Activated B cell treated with CpG ODN at 0.5 μM for 24 hours (primary cell): ENCODE results near the gene ADAMTS15. TPM values are rescaled to one million over a fixed set of nuclear protein-coding genes. Genes with fewer than 3 reads are reported as not detected.

Experiments used
- ATAC-seq: fragments of 200-7000 bp; cut with Tn5 transposase; one replicate; pipeline ENCODE4 v1.10.0; 2021; ENCODE audit warnings: low read depth, mild to moderate bottlenecking, moderate library complexity
- CTCF ChIA-PET: fragments of 350-600 bp; sonication (Branson Sonifier 250); formaldehyde crosslinking; loops from one replicate; lab custom pipeline; 2021; ENCODE audit warnings: antibody characterized with exemption; lab: Charles Lee
- POLR2A ChIA-PET: fragments of 350-600 bp; sonication (Branson Sonifier 250); formaldehyde crosslinking; loops from one replicate; lab custom pipeline; 2021; ENCODE audit warnings: antibody characterized with exemption; lab: Charles Lee
- DNase-seq: peaks from one replicate; pipeline ENCODE4 v3.0.0; 2022
- H3K27ac Mint-ChIP-seq: one replicate; pipeline ENCODE4 v1.8.0; 2020; ENCODE audit warnings: mixed read lengths
- H3K27me3 Mint-ChIP-seq: one replicate; pipeline ENCODE4 v1.8.0; 2021; ENCODE audit warnings: mixed read lengths
- H3K36me3 Mint-ChIP-seq: one replicate; pipeline ENCODE4 v1.8.0; 2021; ENCODE audit warnings: low read depth, mixed read lengths
- H3K4me1 Mint-ChIP-seq: one replicate; pipeline ENCODE4 v1.8.0; 2021; ENCODE audit warnings: mixed read lengths
- H3K4me3 Mint-ChIP-seq: one replicate; pipeline ENCODE4 v1.8.0; 2020; ENCODE audit warnings: mild to moderate bottlenecking, mixed read lengths
- H3K9me3 Mint-ChIP-seq: one replicate; pipeline ENCODE4 v1.8.0; 2020; ENCODE audit warnings: mixed read lengths
- intact Hi-C: fragments of 100-400 bp; cut with micrococcal nuclease; formaldehyde crosslinking; loops from one replicate; pipeline ENCODE4 v1.15.1; 2024
- total RNA-seq: library from RNA; stranded (reverse); gene quantifications from 2 replicates; pipeline ENCODE4 v1.2.3, GENCODE V29; 2022
- TF ChIP-seq, protein P1 (sequence below): fragments of 200-600 bp; IDR thresholded peaks from one replicate; pipeline ENCODE4 v1.8.0; 2022; ENCODE audit warnings: antibody characterized with exemption, mild to moderate bottlenecking

ADAMTS15 gene
- total RNA-seq, 1 donor from 2014 or later, result not detected

DNA sequence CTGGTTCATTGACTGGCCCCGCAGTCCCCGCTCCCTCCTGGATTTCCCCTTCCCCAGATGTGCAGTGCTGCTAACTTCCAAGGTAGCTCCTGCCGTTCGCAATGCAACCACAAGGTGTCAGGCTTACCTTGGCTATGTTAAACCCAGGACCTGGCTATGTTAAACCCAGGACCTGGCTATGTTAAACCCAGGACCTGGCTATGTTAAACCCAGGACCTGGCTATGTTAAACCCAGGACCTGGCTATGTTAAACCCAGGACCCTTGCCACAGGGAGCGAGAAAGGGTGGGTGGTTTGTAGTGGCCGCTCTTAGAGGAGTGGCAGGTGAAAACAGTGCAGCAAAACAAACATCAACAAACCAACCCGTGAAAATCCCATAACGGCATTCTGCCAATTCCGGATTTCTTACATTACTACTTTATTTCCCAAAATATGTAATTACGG is 17.1 kb upstream of the ADAMTS15 start:
- ChIA-PET POLR2A (no interaction called here), CTCF (interaction anchor here (0.7 to 5.9 kb wide), 9 partner anchors 11 to 485 kb away, joined by 3 to 118 read pairs (median 12); partner anchors contain the start of gene SNX19)
- no peak overlapping the region for H3K4me3 Mint-ChIP-seq
- H3K9me3 Mint-ChIP-seq, result no peaks in the 10 kb centered on the region
- H3K4me1 Mint-ChIP-seq, result peaks cover 16% of the 10 kb centered on the region
- DNase-seq (peak; percentile 48), ATAC-seq (peak; percentile 63)
- intact Hi-C loops, result loop anchor here (5.0 kb wide), 1 partner anchor 509 kb away; no protein-coding TSS in a partner anchor
- no peaks in the 10 kb centered on the region for H3K36me3 Mint-ChIP-seq
- TF ChIP-seq, protein P1, sequence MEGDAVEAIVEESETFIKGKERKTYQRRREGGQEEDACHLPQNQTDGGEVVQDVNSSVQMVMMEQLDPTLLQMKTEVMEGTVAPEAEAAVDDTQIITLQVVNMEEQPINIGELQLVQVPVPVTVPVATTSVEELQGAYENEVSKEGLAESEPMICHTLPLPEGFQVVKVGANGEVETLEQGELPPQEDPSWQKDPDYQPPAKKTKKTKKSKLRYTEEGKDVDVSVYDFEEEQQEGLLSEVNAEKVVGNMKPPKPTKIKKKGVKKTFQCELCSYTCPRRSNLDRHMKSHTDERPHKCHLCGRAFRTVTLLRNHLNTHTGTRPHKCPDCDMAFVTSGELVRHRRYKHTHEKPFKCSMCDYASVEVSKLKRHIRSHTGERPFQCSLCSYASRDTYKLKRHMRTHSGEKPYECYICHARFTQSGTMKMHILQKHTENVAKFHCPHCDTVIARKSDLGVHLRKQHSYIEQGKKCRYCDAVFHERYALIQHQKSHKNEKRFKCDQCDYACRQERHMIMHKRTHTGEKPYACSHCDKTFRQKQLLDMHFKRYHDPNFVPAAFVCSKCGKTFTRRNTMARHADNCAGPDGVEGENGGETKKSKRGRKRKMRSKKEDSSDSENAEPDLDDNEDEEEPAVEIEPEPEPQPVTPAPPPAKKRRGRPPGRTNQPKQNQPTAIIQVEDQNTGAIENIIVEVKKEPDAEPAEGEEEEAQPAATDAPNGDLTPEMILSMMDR, result no peak
- peaks cover 40% of the 10 kb centered on the region for H3K27me3 Mint-ChIP-seq
- H3K27ac Mint-ChIP-seq, result no peak overlapping the region

- Mint-ChIP-seq H3K4me1 (peaks cover 16% of the 10 kb centered on the region), H3K9me3 (no peaks in the 10 kb centered on the region), H3K36me3 (no peaks in the 10 kb centered on the region), H3K27ac (no peak overlapping the region), H3K27me3 (peaks cover 36% of the 10 kb centered on the region), H3K4me3 (no peak overlapping the region)
- ATAC-seq, result no peak
- intact Hi-C loops, result loop anchor here (5.0 kb wide), 1 partner anchor 510 kb away; no protein-coding TSS in a partner anchor
- DNase-seq, result no peak
- ChIA-PET POLR2A (no interaction called here), CTCF (interaction anchor here (1.0 to 5.9 kb wide), 7 partner anchors 11 to 484 kb away, joined by 3 to 118 read pairs (median 17); partner anchors contain the start of gene SNX19)
- TF ChIP-seq, protein P1, result no peak
Observed at GRCh38 chr11:130431801-130432200, 16.6 kb upstream of the ADAMTS15 start.

- Mint-ChIP-seq H3K36me3 (no peaks in the 10 kb centered on the region), H3K4me3 (no peak overlapping the region), H3K27ac (no peak overlapping the region), H3K4me1 (peaks cover 11% of the 10 kb centered on the region), H3K9me3 (no peaks in the 10 kb centered on the region), H3K27me3 (peaks cover 37% of the 10 kb centered on the region)
- ChIA-PET POLR2A (no interaction called here), CTCF (interaction anchor here (1.0 to 5.9 kb wide), 7 partner anchors 9 to 462 kb away, joined by 3 to 118 read pairs (median 29); no protein-coding TSS in a partner anchor)
- no peak for ATAC-seq
- intact Hi-C loops, result loop anchor here (5.0 kb wide), 1 partner anchor 511 kb away; no protein-coding TSS in a partner anchor
- no peak for DNase-seq
- TF ChIP-seq, protein P1, result no peak
Observed at GRCh38 chr11:130433357-130433756, 15.1 kb upstream of the ADAMTS15 start.

- Mint-ChIP-seq H3K4me3 (no peak overlapping the region), H3K4me1 (peaks cover 8% of the 10 kb centered on the region), H3K27ac (no peak overlapping the region), H3K27me3 (peaks cover 32% of the 10 kb centered on the region), H3K36me3 (no peaks in the 10 kb centered on the region), H3K9me3 (no peaks in the 10 kb centered on the region)
- peak; percentile 84 for ATAC-seq
- TF ChIP-seq, protein P1, result peak; percentile 87
- DNase-seq, result peak; percentile 39
- ChIA-PET CTCF (interaction anchor here (1.2 to 5.9 kb wide), 9 partner anchors 9 to 460 kb away, joined by 3 to 118 read pairs (median 4); no protein-coding TSS in a partner anchor), POLR2A (interaction anchor here (0.6 to 0.9 kb wide), 2 partner anchors 427 to 481 kb away, joined by 3 read pairs; partner anchors contain the start of gene SNX19)
- intact Hi-C loops, result loop anchor here (1.0 to 5.0 kb wide), 5 partner anchors 120 to 512 kb away; partner anchors contain the start of gene ZBTB44
Observed at GRCh38 chr11:130434521-130435223, 13.8 kb upstream of the ADAMTS15 start.

- intact Hi-C loops, result loop anchor here (1.0 to 2.0 kb wide), 2 partner anchors 121 to 459 kb away; partner anchors contain the start of gene ZBTB44
- ChIA-PET POLR2A (no interaction called here), CTCF (interaction anchor here (1.2 to 5.9 kb wide), 9 partner anchors 10 to 459 kb away, joined by 3 to 118 read pairs (median 4); no protein-coding TSS in a partner anchor)
- Mint-ChIP-seq H3K27me3 (peaks cover 23% of the 10 kb centered on the region), H3K36me3 (no peaks in the 10 kb centered on the region), H3K27ac (no peak overlapping the region), H3K4me3 (no peak overlapping the region), H3K9me3 (no peaks in the 10 kb centered on the region), H3K4me1 (peaks cover 8% of the 10 kb centered on the region)
- TF ChIP-seq, protein P1, result no peak
- DNase-seq (no peak), ATAC-seq (no peak)
Observed at GRCh38 chr11:130435671-130436070, 12.8 kb upstream of the ADAMTS15 start.
